K562 (cell line): ENCODE measurements around the gene NDC1. TPM values are rescaled to one million over a fixed set of nuclear protein-coding genes. Genes with fewer than 3 reads are reported as not detected.
A peak's percentile ranks its signal among the peaks of the same experiment; 100 is the strongest.

Source experiments
- BRF1 ChIP-seq: IDR thresholded peaks from 3 replicates; pipeline ENCODE4 v1.6.1; 2011; ENCODE audit warnings: borderline replicate concordance, mild to moderate bottlenecking; ENCODE audit not compliant: insufficient read length; ENCODE audit errors: extremely low read depth
- CC2D1A ChIP-seq: fragments of 450-650 bp; IDR thresholded peaks from 2 replicates; pipeline ENCODE4 v1.6.1; 2017; ENCODE audit warnings: mild to moderate bottlenecking
- CTBP1 ChIP-seq: fragments of 450-650 bp; IDR thresholded peaks from 2 replicates; pipeline ENCODE4 v1.6.1; 2016; ENCODE audit warnings: borderline replicate concordance
- DEAF1 ChIP-seq: fragments of 450-650 bp; formaldehyde crosslinking; IDR thresholded peaks from 2 replicates; pipeline ENCODE4 v1.4.0; 2020; ENCODE audit warnings: mild to moderate bottlenecking, moderate library complexity
- ELK3 ChIP-seq: fragments of 450-650 bp; formaldehyde crosslinking; IDR thresholded peaks from 2 replicates; pipeline ENCODE4 v1.4.0; 2020; ENCODE audit warnings: mild to moderate bottlenecking
- FIP1L1 ChIP-seq: fragments of 200-400 bp; formaldehyde crosslinking; IDR thresholded peaks from 2 replicates; pipeline ENCODE4 v1.6.1; 2018; ENCODE audit warnings: mild to moderate bottlenecking, low read depth, low read length; ENCODE audit not compliant: poor library complexity, severe bottlenecking
- TBL1XR1 ChIP-seq, 2 experiments: IDR thresholded peaks; 2 replicates each; pipeline ENCODE4 v1.6.1; 2012; ENCODE audit warnings: improper control_type of control experiment in 2 of 2, low read length in 2 of 2, mild to moderate bottlenecking in 1 of 2
- U2AF1 ChIP-seq: fragments of 200-400 bp; formaldehyde crosslinking; optimal IDR thresholded peaks from 2 replicates; pipeline ENCODE3; 2017; ENCODE audit warnings: mild to moderate bottlenecking, low read depth, low read length, moderate library complexity
- YBX1 ChIP-seq: fragments of 450-650 bp; IDR thresholded peaks from 2 replicates; pipeline ENCODE4 v1.7.1; 2016; ENCODE audit warnings: mild to moderate bottlenecking
- ZNF318 ChIP-seq, 2 experiments: fragments of 450-650 bp; IDR thresholded peaks; 2 replicates each; pipeline ENCODE4 v1.6.1; 2016; ENCODE audit warnings: mild to moderate bottlenecking in 2 of 2, borderline replicate concordance in 1 of 2, low read depth in 1 of 2, moderate library complexity in 1 of 2
- ZNF449 ChIP-seq: fragments of 250-450 bp; sonication (Bioruptor Pico); IDR thresholded peaks from 2 replicates; pipeline ENCODE4 v1.8.0; 2022; ENCODE audit warnings: moderate library complexity, mild to moderate bottlenecking, inconsistent platforms
- polyA plus RNA-seq, 8 experiments: library from polyadenylated mRNA; depleted of rRNA in 4 of 8; stranded (reverse) in 5 of 8; unstranded in 3 of 8; fragments of >200 nt; fragmentation: Nextera tagmentation in 2 of 8; fragmentation: Illumina TruSeq in 1 of 8; extraction: Ambion mirVana in 2 of 8; extraction: Trizol in 1 of 8; gene quantifications; 2 replicates each; pipeline versions ENCODE4 v1.2.1 to v1.2.3, GENCODE V29; 2011 to 2014; ENCODE audit warnings: inconsistent platforms in 1 of 8, missing spikeins in 1 of 8
- total RNA-seq, 7 experiments: library from RNA; depleted of rRNA in 6 of 7; stranded (reverse); fragments of >200 nt in 6 of 7; fragmentation: Illumina TruSeq in 2 of 7; extraction: Trizol in 2 of 7; gene quantifications; 2 replicates each; pipeline versions ENCODE4 v1.2.1 to v1.2.3, GENCODE V29; 2011 to 2021; ENCODE audit warnings: low replicate concordance in 1 of 7
- TF ChIP-seq, protein P1 (sequence below), 2 experiments: fragments of 450-650 bp; IDR thresholded peaks; 2 replicates each; pipeline ENCODE4 v1.6.1; 2016

NDC1 gene
- total and polyA plus RNA-seq, 9 of the 15 experiments (the other 6 are each of a cell fraction or from before 2014, with no cell fraction given) = 26.9 to 102 (median 64.5) TPM

- TF ChIP-seq ZNF318 (IDR thresholded peaks at IDR 0.05; ENCODE audit: borderline replicate concordance in 1 of 2, low read depth in 1 of 2) (no peak), CTBP1 (peak; percentile 47; the same call in 1 of the 2 replicates), ELK3 (CRISPR knock-in tag) (no peak), YBX1 (no peak), ZNF449 (no peak), TBL1XR1 (IDR thresholded peaks at IDR 0.05; ENCODE audit: low read length in 2 of 2) (no peak), U2AF1 (no peak), DEAF1 (CRISPR knock-in tag) (no peak), BRF1 (no peak), FIP1L1 (no peak), CC2D1A (no peak)
- TF ChIP-seq, protein P1, sequence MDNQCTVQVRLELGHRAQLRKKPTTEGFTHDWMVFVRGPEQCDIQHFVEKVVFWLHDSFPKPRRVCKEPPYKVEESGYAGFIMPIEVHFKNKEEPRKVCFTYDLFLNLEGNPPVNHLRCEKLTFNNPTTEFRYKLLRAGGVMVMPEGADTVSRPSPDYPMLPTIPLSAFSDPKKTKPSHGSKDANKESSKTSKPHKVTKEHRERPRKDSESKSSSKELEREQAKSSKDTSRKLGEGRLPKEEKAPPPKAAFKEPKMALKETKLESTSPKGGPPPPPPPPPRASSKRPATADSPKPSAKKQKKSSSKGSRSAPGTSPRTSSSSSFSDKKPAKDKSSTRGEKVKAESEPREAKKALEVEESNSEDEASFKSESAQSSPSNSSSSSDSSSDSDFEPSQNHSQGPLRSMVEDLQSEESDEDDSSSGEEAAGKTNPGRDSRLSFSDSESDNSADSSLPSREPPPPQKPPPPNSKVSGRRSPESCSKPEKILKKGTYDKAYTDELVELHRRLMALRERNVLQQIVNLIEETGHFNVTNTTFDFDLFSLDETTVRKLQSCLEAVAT (IDR thresholded peaks at IDR 0.05) = no peak
Measured at GRCh38 chr1:53781654-53782053, 56.4 kb downstream of the NDC1 start (continued).
